Stimulated activated memory B cell treated with anti-CD40 and anti-IgM and Interleukin-4, amounts not matched to agents 10 μg/mL and 1 μg/mL and 100 μg/mL, for 72 hours (primary cell): ENCODE data around the gene NUAK1.

Source experiments
- ATAC-seq: fragments of 150-1000 bp; cut with Tn5 transposase; 2 replicates; pipeline ENCODE4 v1.10.0; 2021
- H3K27ac Mint-ChIP-seq: one replicate; pipeline ENCODE4 v1.8.0; 2022; ENCODE audit warnings: mild to moderate bottlenecking, mixed read lengths
- H3K27me3 Mint-ChIP-seq: one replicate; pipeline ENCODE4 v1.8.0; 2022; ENCODE audit warnings: mixed read lengths
- H3K36me3 Mint-ChIP-seq: one replicate; pipeline ENCODE4 v1.8.0; 2022; ENCODE audit warnings: mixed read lengths
- H3K4me1 Mint-ChIP-seq: one replicate; pipeline ENCODE4 v1.8.0; 2022; ENCODE audit warnings: mixed read lengths
- H3K4me3 Mint-ChIP-seq: one replicate; pipeline ENCODE4 v1.8.0; 2022; ENCODE audit warnings: mild to moderate bottlenecking, moderate library complexity, mixed read lengths
- H3K9me3 Mint-ChIP-seq: one replicate; pipeline ENCODE4 v1.8.0; 2022; ENCODE audit warnings: mixed read lengths

The NUAK1 gene

DNA sequence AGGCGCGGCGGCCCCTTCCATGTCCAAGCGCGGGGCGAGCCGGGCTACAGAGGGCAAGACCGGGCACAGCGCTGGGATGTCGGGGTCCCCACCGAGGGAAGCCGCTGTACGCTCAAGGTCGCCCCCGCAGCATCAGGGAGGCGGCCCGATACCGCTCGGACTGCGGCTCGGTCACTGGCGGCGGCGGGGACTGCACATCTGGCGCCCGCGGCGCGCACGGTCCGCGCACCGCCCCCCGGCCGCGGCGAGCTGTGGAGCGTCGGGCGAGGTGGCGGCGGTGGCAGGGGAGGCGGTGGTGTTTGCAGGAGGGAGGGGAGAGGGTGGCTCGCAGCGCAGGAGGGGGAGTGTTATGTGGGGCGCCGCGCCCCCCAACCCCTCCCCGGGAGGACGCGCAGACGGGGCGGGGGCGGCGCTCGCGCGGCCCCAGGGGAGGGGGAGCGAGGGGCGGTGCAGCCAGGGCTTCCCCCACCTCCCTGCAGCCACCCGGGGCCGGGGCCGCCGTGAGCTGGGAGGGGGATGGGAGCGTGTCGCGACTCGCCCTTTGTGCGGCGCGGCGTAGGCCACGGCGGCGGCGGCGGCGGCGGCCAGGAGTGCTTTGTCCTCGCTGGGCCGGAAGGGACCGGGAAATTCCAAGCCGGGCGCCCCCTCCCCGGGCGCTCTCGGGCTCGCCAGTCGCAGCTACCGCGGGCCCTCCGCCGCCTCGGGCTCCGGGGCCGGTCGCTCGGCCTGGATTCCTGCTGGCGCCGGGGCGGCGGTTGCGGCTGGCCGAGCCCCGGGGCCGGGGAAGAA is at the start of gene NUAK1:
NUAK1 (minus strand) TSS at position 322 of the 789 bp plus-strand sequence; CDS start at position 21, 301 bp downstream.
- H3K4me3 Mint-ChIP-seq: peak within 1 kb of the TSS; percentile 64
- no peak within 1 kb of the TSS for H3K27ac Mint-ChIP-seq
- peaks cover 71% of the 10 kb centered on the region for H3K27me3 Mint-ChIP-seq
- peaks cover 8% of the 10 kb centered on the region for H3K4me1 Mint-ChIP-seq
- peak; percentile 52 for ATAC-seq
- H3K9me3 Mint-ChIP-seq: peaks cover 2% of the 10 kb centered on the region
- H3K36me3 Mint-ChIP-seq: no peaks in the 10 kb centered on the region

DNA sequence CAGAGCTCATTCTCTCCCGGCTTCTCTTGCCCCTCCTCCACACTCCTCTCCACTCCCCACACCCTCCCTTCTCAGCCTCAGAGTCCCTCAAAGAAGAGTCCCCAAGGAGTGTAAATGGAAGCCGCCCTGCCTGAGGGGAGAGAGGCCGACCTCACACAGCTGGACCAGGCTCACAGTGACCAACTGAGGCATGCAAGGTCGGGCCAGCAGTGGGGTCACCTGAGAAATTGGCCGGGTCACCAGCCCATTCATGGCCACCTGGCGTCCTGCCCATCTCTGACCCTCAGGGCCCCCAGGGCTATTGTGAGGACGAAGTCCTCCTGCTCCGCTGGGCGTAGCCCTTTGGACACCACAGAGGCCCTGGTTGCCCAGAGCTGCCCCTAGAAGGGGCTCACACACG is 49.5 kb upstream of the NUAK1 start:
- ATAC-seq: no peak
- Mint-ChIP-seq H3K4me1 (no peaks in the 10 kb centered on the region), H3K27me3 (no peaks in the 10 kb centered on the region), H3K27ac (no peak overlapping the region), H3K4me3 (no peak overlapping the region), H3K9me3 (no peaks in the 10 kb centered on the region), H3K36me3 (no peaks in the 10 kb centered on the region)

DNA sequence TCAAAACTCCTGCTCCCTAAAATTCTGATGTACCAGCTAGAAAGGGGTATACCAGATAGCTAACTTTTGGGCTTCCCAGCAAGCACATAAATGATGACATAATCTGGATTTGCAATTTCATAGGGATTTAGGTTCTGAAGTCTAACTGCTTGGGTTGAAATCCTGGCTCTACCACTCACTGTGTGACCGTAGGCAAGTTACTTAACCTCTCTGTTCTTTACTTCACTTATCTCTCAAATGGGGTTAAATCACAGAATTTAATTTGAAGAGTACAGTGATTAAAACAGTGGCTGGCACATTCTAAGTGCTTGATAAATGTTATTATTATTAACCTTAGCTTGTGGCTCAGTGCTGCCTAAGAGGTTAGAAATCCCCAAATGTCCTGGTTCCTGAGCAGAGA is 49.1 kb upstream of the NUAK1 start:
- H3K36me3 Mint-ChIP-seq: no peaks in the 10 kb centered on the region
- H3K27ac Mint-ChIP-seq: no peak overlapping the region
- ATAC-seq: no peak
- no peaks in the 10 kb centered on the region for H3K27me3 Mint-ChIP-seq
- no peaks in the 10 kb centered on the region for H3K4me1 Mint-ChIP-seq
- H3K9me3 Mint-ChIP-seq: no peaks in the 10 kb centered on the region
- no peak overlapping the region for H3K4me3 Mint-ChIP-seq

DNA sequence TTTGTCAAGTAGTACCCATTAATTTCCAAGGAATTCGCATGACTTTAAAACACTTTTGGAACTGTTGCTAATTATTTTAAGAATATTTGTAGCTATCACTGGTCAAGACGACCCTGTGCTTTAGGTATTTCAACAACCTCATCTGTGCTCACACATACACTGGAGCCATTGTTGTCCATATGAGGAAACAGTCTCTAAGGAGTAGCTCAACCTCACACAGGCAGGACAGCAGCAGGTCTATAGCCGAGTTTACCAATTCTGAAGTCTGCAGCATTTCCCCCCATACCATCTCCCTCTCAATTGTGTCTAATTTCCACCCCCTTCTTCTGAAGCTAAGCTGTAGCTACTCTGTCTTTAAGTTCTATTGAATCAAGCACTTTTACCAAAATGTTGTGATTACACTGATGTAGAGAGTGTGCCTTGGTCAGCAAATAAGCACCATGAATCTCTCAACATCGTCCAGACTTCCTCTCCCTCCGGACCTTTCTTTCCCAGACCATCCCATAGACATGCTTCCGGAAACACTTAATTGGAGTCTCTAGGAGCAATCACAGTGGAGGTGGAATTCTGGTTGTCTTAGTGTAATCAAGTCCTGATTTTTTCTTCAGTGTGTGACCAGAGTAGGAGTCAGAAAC is 48.5 kb upstream of the NUAK1 start:
- Mint-ChIP-seq H3K4me1 (no peaks in the 10 kb centered on the region), H3K36me3 (no peaks in the 10 kb centered on the region), H3K27me3 (no peaks in the 10 kb centered on the region), H3K4me3 (no peak overlapping the region), H3K27ac (no peak overlapping the region), H3K9me3 (no peaks in the 10 kb centered on the region)
- ATAC-seq: no peak

DNA sequence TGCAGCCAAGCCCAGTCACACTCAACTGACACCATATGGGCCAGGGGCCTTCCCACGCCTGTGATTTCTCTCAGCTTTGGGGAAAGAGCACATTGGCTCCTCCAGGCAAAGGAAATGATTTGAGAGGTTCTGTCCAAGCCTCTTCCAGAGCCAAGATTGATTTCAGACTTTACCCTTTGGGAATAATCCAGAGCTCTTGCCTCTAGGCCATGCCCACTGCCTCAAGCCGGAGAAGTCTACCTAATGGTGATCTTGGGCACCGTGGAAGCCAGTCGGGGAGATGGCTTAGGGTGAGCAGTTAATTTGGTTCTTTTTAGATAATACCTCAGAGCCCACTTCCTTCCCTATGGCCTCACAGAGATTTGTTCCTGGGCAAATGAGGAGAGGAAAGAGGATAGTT is 45.0 kb upstream of the NUAK1 start:
- no peaks in the 10 kb centered on the region for H3K27me3 Mint-ChIP-seq
- H3K4me1 Mint-ChIP-seq: no peaks in the 10 kb centered on the region
- H3K36me3 Mint-ChIP-seq: no peaks in the 10 kb centered on the region
- no peaks in the 10 kb centered on the region for H3K9me3 Mint-ChIP-seq
- H3K27ac Mint-ChIP-seq: no peak overlapping the region
- no peak overlapping the region for H3K4me3 Mint-ChIP-seq
- ATAC-seq: peak; percentile 22

DNA sequence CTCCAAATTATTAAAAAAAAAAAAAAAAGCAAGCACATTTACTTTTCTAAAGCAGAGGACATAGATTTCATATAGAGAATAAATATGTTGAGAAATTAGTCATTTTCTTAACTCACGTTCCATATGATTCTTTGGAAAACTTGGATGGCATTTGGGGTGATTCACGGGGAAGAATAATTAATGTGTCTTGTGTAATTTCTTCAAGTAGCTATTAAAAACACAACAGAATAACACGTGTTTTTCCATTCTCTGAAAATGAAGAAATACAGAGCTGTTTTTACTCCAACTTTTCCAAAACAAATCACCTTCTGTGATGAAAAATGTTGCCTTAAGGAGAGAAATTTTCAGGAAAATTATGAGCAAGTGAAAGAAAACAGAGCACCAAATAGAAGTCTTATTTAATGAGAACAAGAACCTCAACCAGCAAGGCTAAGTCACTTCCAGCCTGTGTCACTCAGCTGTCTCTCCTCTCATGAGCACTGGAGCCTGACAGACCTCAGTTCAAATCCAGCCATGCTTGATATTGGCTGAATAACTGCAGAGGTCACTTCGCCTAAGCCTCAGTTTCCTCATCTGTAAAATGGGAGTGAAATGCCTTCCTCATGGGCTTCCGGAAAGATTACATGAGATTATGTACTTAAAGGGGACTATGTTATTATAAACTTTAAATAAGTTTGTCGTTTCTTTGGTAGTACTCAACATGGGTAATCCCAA is 42.8 kb upstream of the NUAK1 start:
- Mint-ChIP-seq H3K4me3 (no peak overlapping the region), H3K4me1 (no peaks in the 10 kb centered on the region), H3K27ac (no peak overlapping the region), H3K36me3 (no peaks in the 10 kb centered on the region), H3K27me3 (peaks cover 15% of the 10 kb centered on the region), H3K9me3 (no peaks in the 10 kb centered on the region)
- no peak for ATAC-seq

DNA sequence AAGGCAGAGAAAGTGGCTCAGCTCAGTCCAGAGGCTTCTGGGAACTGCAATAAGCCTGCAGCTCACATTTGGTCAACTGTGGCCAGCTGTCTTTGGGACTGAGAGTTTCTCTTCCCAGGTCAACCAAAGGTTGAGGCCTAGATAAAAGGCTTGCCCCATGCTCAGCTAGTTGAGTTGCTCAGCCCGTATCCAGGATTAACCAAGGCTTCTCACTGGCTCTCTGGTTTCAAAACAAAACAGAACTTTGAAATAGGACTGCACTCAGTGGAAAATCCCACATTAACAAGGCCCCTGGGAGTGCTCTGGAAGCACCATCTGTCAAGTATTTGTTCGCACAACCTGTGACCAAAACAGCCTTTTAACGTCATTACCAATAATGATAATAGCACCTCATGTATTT is 40.3 kb upstream of the NUAK1 start:
- Mint-ChIP-seq H3K27me3 (peaks cover 15% of the 10 kb centered on the region), H3K4me1 (no peaks in the 10 kb centered on the region), H3K27ac (no peak overlapping the region), H3K4me3 (no peak overlapping the region), H3K36me3 (no peaks in the 10 kb centered on the region), H3K9me3 (no peaks in the 10 kb centered on the region)
- no peak for ATAC-seq

DNA sequence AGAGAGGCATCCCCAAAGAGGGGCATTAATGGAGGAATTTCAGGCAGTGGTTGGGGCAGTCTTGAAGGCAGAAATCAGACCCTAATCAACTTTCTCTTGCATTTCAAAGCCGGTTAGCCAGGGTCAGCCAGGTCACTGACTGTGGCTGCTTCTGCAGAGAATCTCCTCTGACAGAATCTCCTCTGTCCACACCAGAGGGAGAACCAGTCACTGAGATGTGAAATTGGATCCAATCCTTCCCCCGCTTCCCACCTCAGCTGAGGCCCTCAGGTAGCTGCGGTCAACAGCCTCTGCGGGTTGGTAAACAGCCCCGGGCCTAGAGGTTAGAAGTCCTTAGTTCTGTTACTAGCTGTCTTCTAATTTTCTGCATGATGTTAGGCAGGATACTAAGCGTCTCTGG is 39.8 kb upstream of the NUAK1 start:
- Mint-ChIP-seq H3K4me3 (no peak overlapping the region), H3K36me3 (no peaks in the 10 kb centered on the region), H3K27me3 (peaks cover 15% of the 10 kb centered on the region), H3K9me3 (no peaks in the 10 kb centered on the region), H3K4me1 (no peaks in the 10 kb centered on the region), H3K27ac (no peak overlapping the region)
- no peak for ATAC-seq

DNA sequence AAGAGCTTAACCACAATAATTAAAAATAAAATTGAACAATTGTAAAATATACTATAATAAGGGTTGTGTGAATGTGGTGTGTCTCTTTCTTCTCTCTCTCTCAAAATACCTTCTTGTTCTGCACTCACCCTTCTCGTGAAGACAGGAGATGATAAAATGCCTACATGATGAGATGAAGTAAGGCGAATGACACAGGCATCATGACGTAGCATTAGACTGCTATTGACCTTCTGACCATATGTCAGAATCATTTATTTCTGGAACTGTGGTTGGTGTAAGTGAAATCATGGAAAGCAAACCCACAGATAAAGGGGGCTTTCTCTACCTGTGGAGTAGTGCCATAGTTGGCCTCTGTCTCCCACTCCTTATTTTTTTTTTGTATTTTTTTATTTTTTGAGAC is 37.8 kb upstream of the NUAK1 start:
- no peaks in the 10 kb centered on the region for H3K36me3 Mint-ChIP-seq
- no peak overlapping the region for H3K27ac Mint-ChIP-seq
- ATAC-seq: no peak
- H3K9me3 Mint-ChIP-seq: no peaks in the 10 kb centered on the region
- no peak overlapping the region for H3K4me3 Mint-ChIP-seq
- H3K4me1 Mint-ChIP-seq: no peaks in the 10 kb centered on the region
- H3K27me3 Mint-ChIP-seq: peaks cover 15% of the 10 kb centered on the region

DNA sequence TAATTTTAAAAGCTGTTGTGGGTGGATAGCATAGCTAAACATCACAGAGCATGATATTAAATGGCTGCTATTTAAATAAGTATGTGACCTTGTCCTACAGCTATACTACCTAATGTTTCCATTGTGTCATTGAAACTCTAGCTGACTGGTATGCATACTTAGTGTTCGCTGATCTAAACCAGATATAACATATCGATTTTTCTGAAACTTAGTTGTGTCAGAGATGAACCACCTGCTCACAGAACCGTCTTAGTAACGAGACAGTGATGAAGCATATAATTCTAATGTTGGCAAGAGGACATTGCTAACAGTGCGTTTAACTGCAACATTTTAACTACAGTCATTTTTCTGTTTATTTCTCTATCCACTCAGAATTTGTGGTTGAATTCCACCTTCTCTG is 36.1 kb upstream of the NUAK1 start:
- no peak for ATAC-seq
- Mint-ChIP-seq H3K4me1 (peaks cover 6% of the 10 kb centered on the region), H3K27me3 (peaks cover 15% of the 10 kb centered on the region), H3K36me3 (no peaks in the 10 kb centered on the region), H3K27ac (no peak overlapping the region), H3K9me3 (no peaks in the 10 kb centered on the region), H3K4me3 (no peak overlapping the region)

DNA sequence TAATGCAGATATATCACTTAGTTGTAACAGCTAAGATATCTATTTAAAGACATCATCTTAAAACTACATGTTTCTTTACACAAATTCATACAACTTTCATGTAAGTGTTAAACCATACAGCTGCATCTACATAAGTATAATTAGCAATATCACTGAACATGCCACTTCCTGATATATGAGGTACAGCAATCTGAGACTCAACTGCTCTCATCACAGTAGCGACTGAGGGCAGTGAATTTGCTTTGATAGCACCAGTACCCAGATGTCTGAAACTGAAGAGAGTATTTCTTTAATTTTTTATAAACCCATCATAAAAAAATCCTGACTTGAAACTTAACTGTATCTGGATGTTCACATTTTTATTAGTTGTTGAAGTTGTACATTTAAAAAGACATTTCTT is 34.7 kb upstream of the NUAK1 start:
- H3K27me3 Mint-ChIP-seq: peaks cover 15% of the 10 kb centered on the region

DNA sequence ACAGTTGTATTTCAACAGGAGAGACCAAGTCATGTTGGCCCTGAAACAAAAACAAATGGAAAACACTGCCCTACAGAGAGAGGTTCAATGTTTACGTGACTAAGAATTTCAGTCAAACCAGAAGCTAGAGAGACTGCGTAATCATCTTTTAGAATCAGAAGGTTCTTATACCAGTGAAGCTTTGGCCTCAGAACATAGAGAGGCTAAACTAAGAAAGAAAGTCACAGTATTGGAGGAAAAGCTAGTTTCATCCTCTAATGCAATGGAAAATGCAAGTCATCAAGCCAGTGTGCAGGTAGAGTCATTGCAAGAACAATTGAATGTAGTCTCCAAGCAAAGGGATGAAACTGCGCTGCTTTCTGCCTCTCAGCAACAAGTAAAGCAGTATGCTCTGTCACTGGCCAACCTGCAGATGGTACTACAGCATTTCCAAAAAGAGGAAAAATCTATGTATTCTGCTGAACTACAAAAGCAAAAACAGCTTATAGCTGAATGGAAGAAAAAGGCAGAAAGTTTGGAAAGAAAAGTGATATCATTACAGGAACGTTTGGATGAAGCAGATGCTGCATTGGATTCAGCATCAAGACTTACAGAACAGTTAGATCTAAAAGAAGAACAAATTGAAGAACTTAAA is 32.5 kb upstream of the NUAK1 start:
- H3K27me3 Mint-ChIP-seq: peaks cover 3% of the 10 kb centered on the region
- no peak overlapping the region for H3K27ac Mint-ChIP-seq
- no peaks in the 10 kb centered on the region for H3K36me3 Mint-ChIP-seq
- peaks cover 6% of the 10 kb centered on the region for H3K4me1 Mint-ChIP-seq
- no peak overlapping the region for H3K4me3 Mint-ChIP-seq
- no peak for ATAC-seq
- peaks cover 9% of the 10 kb centered on the region for H3K9me3 Mint-ChIP-seq

More for the DNA sequence above, 34.7 kb upstream of the NUAK1 start:
- peaks cover 6% of the 10 kb centered on the region for H3K4me1 Mint-ChIP-seq
- ATAC-seq: no peak
- H3K36me3 Mint-ChIP-seq: no peaks in the 10 kb centered on the region
- H3K4me3 Mint-ChIP-seq: no peak overlapping the region
- H3K27ac Mint-ChIP-seq: no peak overlapping the region
- peaks cover under 1% of the 10 kb centered on the region for H3K9me3 Mint-ChIP-seq

DNA sequence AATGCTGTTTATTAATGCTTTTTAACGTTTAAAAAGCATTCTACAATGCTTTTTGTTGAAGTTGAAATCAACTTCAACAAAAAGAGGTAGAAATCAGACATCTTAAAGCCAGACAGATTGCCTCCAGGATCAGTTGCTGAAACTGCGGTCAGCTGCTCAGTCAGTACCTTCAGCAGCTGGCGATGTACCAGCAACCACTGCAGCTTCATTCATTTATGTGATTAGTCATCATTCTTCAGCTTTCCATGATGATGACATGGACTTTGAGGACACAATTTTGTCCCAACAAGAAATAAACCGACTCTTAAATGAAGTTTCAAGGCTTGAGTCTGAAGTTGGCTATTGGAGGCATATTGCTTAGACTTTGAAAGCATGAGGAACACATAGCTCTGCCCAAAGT is 31.5 kb upstream of the NUAK1 start:
- no peak for ATAC-seq
- no peak overlapping the region for H3K4me3 Mint-ChIP-seq

DNA sequence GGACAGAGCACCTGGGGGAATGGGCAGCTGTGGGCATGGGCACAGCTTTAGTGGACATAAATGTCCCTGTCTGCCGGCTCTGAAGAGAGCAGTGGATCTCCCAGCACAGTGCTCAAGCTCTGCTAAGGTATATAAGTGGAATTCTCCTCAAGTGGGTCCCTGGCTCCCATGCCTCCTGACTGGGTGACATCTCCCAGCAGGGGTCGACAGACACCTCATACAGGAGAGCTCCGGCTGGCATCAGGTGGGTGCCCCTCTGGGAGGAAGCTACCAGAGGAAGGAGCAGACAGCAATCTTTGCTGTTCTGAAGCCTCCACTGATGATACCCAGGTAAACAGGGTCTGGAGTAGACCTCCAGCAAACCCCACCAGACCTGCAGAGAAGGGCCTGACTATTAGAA is 25.0 kb upstream of the NUAK1 start:
- Mint-ChIP-seq H3K4me3 (no peak overlapping the region), H3K9me3 (peaks cover 11% of the 10 kb centered on the region), H3K4me1 (no peaks in the 10 kb centered on the region), H3K36me3 (no peaks in the 10 kb centered on the region), H3K27me3 (peaks cover 59% of the 10 kb centered on the region), H3K27ac (no peak overlapping the region)
- no peak for ATAC-seq

More for the DNA sequence above, 31.5 kb upstream of the NUAK1 start:
- no peaks in the 10 kb centered on the region for H3K36me3 Mint-ChIP-seq
- H3K9me3 Mint-ChIP-seq: peaks cover 9% of the 10 kb centered on the region
- H3K27me3 Mint-ChIP-seq: peaks cover 12% of the 10 kb centered on the region
- H3K27ac Mint-ChIP-seq: no peak overlapping the region
- peaks cover 6% of the 10 kb centered on the region for H3K4me1 Mint-ChIP-seq

DNA sequence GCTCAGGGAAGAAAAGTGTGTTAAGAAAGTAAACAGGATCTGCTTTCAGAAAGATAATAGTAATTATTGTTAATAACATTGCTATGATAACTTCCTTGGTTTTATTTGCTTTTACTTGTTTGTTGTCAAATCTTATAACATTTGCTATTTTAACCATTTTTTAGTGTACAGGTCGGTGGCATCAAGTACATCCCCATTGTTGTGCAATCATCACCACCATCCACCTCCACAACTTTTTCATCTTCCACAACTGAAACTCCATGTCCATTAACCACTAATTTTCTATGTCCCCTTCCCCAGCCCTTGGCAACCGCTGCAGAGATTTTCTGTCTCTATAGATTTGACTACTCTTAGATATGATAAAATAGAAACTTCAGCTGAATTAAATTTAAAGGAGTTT is 22.7 kb upstream of the NUAK1 start:
- Mint-ChIP-seq H3K4me3 (no peak overlapping the region), H3K27ac (no peak overlapping the region), H3K4me1 (no peaks in the 10 kb centered on the region), H3K36me3 (no peaks in the 10 kb centered on the region), H3K9me3 (peaks cover 2% of the 10 kb centered on the region), H3K27me3 (peaks cover 66% of the 10 kb centered on the region)
- no peak for ATAC-seq
